Panc1 (cell line): ENCODE data around the gene COMTD1. TPM values are rescaled to one million over a fixed set of nuclear protein-coding genes. Genes with fewer than 3 reads are reported as not detected.
"Not testable (repeated sequence)": the region's sequence is repeated elsewhere in the genome, so short reads cannot be mapped to it uniquely, and the experiment has no call there.

Source experiments
- ATAC-seq: fragments of 200-7000 bp; cut with Tn5 transposase; 2 replicates; pipeline ENCODE4 v1.9.1; 2020; ENCODE audit warnings: mild to moderate bottlenecking, moderate library complexity
- BruUV-seq: library from RNA; stranded (reverse); fragments of 400-500 nt; replicated peaks from 2 replicates; lab custom pipeline; 2021; lab: Mats Ljungman, UMichigan
- CTCF ChIA-PET: fragments of 300-600 bp; sonication (Branson Sonifier 250); formaldehyde crosslinking; loops from one replicate; lab custom pipeline; 2022; ENCODE audit warnings: antibody characterized with exemption; lab: Charles Lee
- POLR2A ChIA-PET: fragments of 300-600 bp; sonication (Branson Sonifier 250); formaldehyde crosslinking; loops from one replicate; lab custom pipeline; 2022; ENCODE audit warnings: antibody characterized with exemption; lab: Charles Lee
- DNase-seq: peaks from one replicate; pipeline ENCODE4 v3.0.0-alpha.2; 2010; ENCODE audit warnings: low read depth, low spot score
- H3K27ac ChIP-seq: 2 replicates; pipeline ENCODE4 v1.5.1; 2011; ENCODE audit warnings: mild to moderate bottlenecking, low read length, inconsistent platforms
- H3K27me3 ChIP-seq: fragments of 200-500 bp; sonication (Bioruptor generic); 2 replicates; pipeline ENCODE4 v1.6.0; 2014; ENCODE audit warnings: low read length, inconsistent platforms; ENCODE audit not compliant: control insufficient read depth, insufficient read depth
- H3K36me3 ChIP-seq: fragments of 200-500 bp; sonication (Bioruptor generic); 2 replicates; pipeline ENCODE4 v1.5.1; 2014; ENCODE audit warnings: inconsistent platforms, mild to moderate bottlenecking, low read length, moderate library complexity; ENCODE audit not compliant: control insufficient read depth, insufficient read depth
- H3K4me1 ChIP-seq: 2 replicates; pipeline ENCODE4 v1.5.1; 2011; ENCODE audit warnings: inconsistent platforms, mild to moderate bottlenecking, low read length, moderate library complexity; ENCODE audit not compliant: control insufficient read depth, insufficient read depth
- H3K4me3 ChIP-seq, 2 experiments: 2 replicates each; pipeline ENCODE4 v1.5.1; 2011 to 2012; ENCODE audit warnings: low read depth in 2 of 2, low read length in 2 of 2, mild to moderate bottlenecking in 2 of 2, inconsistent platforms in 1 of 2, moderate library complexity in 1 of 2
- H3K9me3 ChIP-seq: fragments of 200-500 bp; sonication (Bioruptor generic); 2 replicates; pipeline ENCODE4 v1.5.1; 2014; ENCODE audit warnings: low read depth, mild to moderate bottlenecking, inconsistent platforms, low read length, moderate library complexity; ENCODE audit not compliant: control insufficient read depth, insufficient read depth
- CTCF ChIP-seq: fragments of 450-650 bp; IDR thresholded peaks from 2 replicates; pipeline ENCODE4 v1.5.1; 2017; ENCODE audit warnings: mild to moderate bottlenecking
- POLR2AphosphoS5 ChIP-seq: IDR thresholded peaks from 2 replicates; pipeline ENCODE4 v1.6.1; 2012; ENCODE audit warnings: mild to moderate bottlenecking, low read depth, low read length, moderate library complexity
- REST ChIP-seq, 2 experiments: IDR thresholded peaks; 2 replicates each; pipeline ENCODE4 v1.6.1; 2011 to 2012; ENCODE audit warnings: low read depth in 2 of 2, control low read depth in 1 of 2, low read length in 1 of 2, mild to moderate bottlenecking in 1 of 2, moderate library complexity in 1 of 2; ENCODE audit not compliant: insufficient read depth in 1 of 2
- SIN3A ChIP-seq: IDR thresholded peaks from 2 replicates; pipeline ENCODE4 v1.6.1; 2012; ENCODE audit warnings: low read depth, mild to moderate bottlenecking, low read length, moderate library complexity, borderline replicate concordance; ENCODE audit not compliant: insufficient read depth
- TCF7L2 ChIP-seq: IDR thresholded peaks from 2 replicates; pipeline ENCODE4 v1.6.1; 2011; ENCODE audit warnings: mild to moderate bottlenecking, low read depth, low read length, inconsistent platforms
- in situ Hi-C: cut with HindIII; loops from 2 replicates; pipeline ENCODE4 v1.10.0; 2016; ENCODE audit warnings: low sequenced_read_pairs, low pct_unique_long_range_greater_than_20kb
- intact Hi-C: fragments of 100-400 bp; cut with micrococcal nuclease; formaldehyde crosslinking; loops from one replicate; pipeline ENCODE4 v1.10.0; 2022; ENCODE audit not compliant: unreplicated experiment
- total RNA-seq: library from RNA; stranded (reverse); gene quantifications from one replicate; pipeline ENCODE4 v1.2.1, GENCODE V29; 2021; ENCODE audit not compliant: unreplicated experiment

Gene COMTD1
- total RNA-seq, 1 experiment from 2014 or later: 32.8 TPM

- POLR2A ChIA-PET: no interaction called here
- CTCF ChIA-PET: no interaction called here
- intact Hi-C loops: no loop called here
Measured at GRCh38 chr10:75201793-75202307, 33.9 kb downstream of the COMTD1 start.

GRCh38 chr10:75199949-75200348 is 35.8 kb downstream of the COMTD1 start:
- H3K4me3 ChIP-seq, H3K27me3 ChIP-seq, BruUV-seq, H3K4me1 ChIP-seq, H3K36me3 ChIP-seq, ATAC-seq, H3K27ac ChIP-seq, POLR2A ChIA-PET, DNase-seq, in situ Hi-C loops, intact Hi-C loops, H3K9me3 ChIP-seq: not testable (repeated sequence)
- CTCF ChIA-PET: interaction anchor here (0.6 kb wide), 1 partner anchor 21 kb away, joined by 5 read pairs; no protein-coding TSS in a partner anchor

More at GRCh38 chr10:75201793-75202307, 33.9 kb downstream of the COMTD1 start:
- Histone ChIP-seq H3K4me3 (no peak overlapping the region), H3K36me3 (no peaks in the 10 kb centered on the region), H3K9me3 (no peaks in the 10 kb centered on the region), H3K4me1 (no peaks in the 10 kb centered on the region), H3K27me3 (no peaks in the 10 kb centered on the region), H3K27ac (no peak overlapping the region)
- TF ChIP-seq CTCF: no peak
- TF ChIP-seq POLR2AphosphoS5: no peak
- no peak for TF ChIP-seq SIN3A
- no peak for TF ChIP-seq REST (IDR thresholded peaks at IDR 0.05; ENCODE audit: insufficient read depth in 1 of 2, low read depth in 2 of 2, low read length in 1 of 2)
- no peak for TF ChIP-seq TCF7L2
- in situ Hi-C loops: no loop called here
- no TSS peak for BruUV-seq
- DNase-seq: no peak
- peak; percentile 28; the same call in 1 of the 2 replicates for ATAC-seq

GRCh38 chr10:75197906-75198305 is 37.9 kb downstream of the COMTD1 start:
- ATAC-seq (no peak), DNase-seq (no peak)
- POLR2A ChIA-PET: no interaction called here
- Histone ChIP-seq H3K27me3 (no peaks in the 10 kb centered on the region), H3K27ac (no peak overlapping the region), H3K4me1 (no peaks in the 10 kb centered on the region), H3K9me3 (no peaks in the 10 kb centered on the region), H3K36me3 (no peaks in the 10 kb centered on the region), H3K4me3 (no peak overlapping the region)
- CTCF ChIA-PET: interaction anchor here (0.9 to 1.7 kb wide), 2 partner anchors 10 to 38 kb away, joined by 3 read pairs; partner anchors contain the start of gene COMTD1
- intact Hi-C loops: no loop called here
- TF ChIP-seq TCF7L2 (no peak), POLR2AphosphoS5 (no peak), CTCF (no peak), SIN3A (no peak), REST (IDR thresholded peaks at IDR 0.05; ENCODE audit: insufficient read depth in 1 of 2, low read depth in 2 of 2, low read length in 1 of 2) (no peak)
- no TSS peak for BruUV-seq
- in situ Hi-C loops: no loop called here
